Esophagus muscularis mucosa (tissue), 3 donors: Measurements from ENCODE around the gene ANKRD50.

ENCODE experiments used
- CTCF ChIP-seq, 3 experiments: fragments of 200-600 bp in 2 of 3; fragments of 450-650 bp in 1 of 3; sonication (generic) in 2 of 3; IDR thresholded peaks; one replicate each; pipeline ENCODE4 v1.5.1; 2017 to 2019; ENCODE audit warnings: antibody characterized with exemption in 3 of 3, mild to moderate bottlenecking in 2 of 3, moderate library complexity in 1 of 3
- POLR2A ChIP-seq: fragments of 450-650 bp; IDR thresholded peaks from one replicate; pipeline ENCODE4 v1.6.1; 2017; ENCODE audit warnings: antibody characterized with exemption, moderate library complexity, mild to moderate bottlenecking, low read depth

GRCh38 chr4:124727331-124727890, 14.9 kb upstream of the ANKRD50 start:
- no peak for TF ChIP-seq POLR2A
- TF ChIP-seq CTCF (IDR thresholded peaks at IDR 0.05), result no peak
